HepG2 (cell line): ENCODE results near the gene TTC28. TPM values are rescaled to one million over a fixed set of nuclear protein-coding genes. Genes with fewer than 3 reads are reported as not detected.
A peak's percentile ranks its signal among the peaks of the same experiment; 100 is the strongest.

Source experiments
- CBFB ChIP-seq: sonication (generic); formaldehyde crosslinking; IDR thresholded peaks from 2 replicates; pipeline ENCODE4 v1.4.0; 2020; ENCODE audit warnings: missing genetic modification reagents
- DMAP1 ChIP-seq: IDR thresholded peaks from 2 replicates; pipeline ENCODE4 v1.6.1; 2016
- ELF3 ChIP-seq: IDR thresholded peaks from 2 replicates; pipeline ENCODE4 v1.6.1; 2016; ENCODE audit warnings: missing genetic modification reagents, missing compliant biosample characterization
- FOXA3 ChIP-seq: IDR thresholded peaks from 2 replicates; pipeline ENCODE4 v1.6.1; 2016; ENCODE audit warnings: missing genetic modification reagents, missing compliant biosample characterization
- FOXK1 ChIP-seq: sonication (generic); formaldehyde crosslinking; IDR thresholded peaks from 2 replicates; pipeline ENCODE4 v1.4.0; 2020; ENCODE audit warnings: low read depth, missing genetic modification reagents, borderline replicate concordance
- GFI1 ChIP-seq: sonication (generic); formaldehyde crosslinking; IDR thresholded peaks from 2 replicates; pipeline ENCODE4 v1.5.0; 2020; ENCODE audit warnings: missing genetic modification reagents, mild to moderate bottlenecking, borderline replicate concordance
- HOXA7 ChIP-seq: sonication (generic); formaldehyde crosslinking; IDR thresholded peaks from 2 replicates; pipeline ENCODE4 v1.8.1; 2022; ENCODE audit warnings: mild to moderate bottlenecking, missing genetic modification reagents, moderate library complexity
- MTA1 ChIP-seq: sonication (generic); formaldehyde crosslinking; IDR thresholded peaks from 2 replicates; pipeline ENCODE4 v1.4.0; 2020; ENCODE audit warnings: missing genetic modification reagents, mild to moderate bottlenecking, borderline replicate concordance
- MTF1 ChIP-seq: sonication (generic); formaldehyde crosslinking; IDR thresholded peaks from 2 replicates; pipeline ENCODE4 v1.5.0; 2020; ENCODE audit warnings: missing genetic modification reagents
- MYC ChIP-seq: sonication (generic); formaldehyde crosslinking; IDR thresholded peaks from 2 replicates; pipeline ENCODE4 v1.9.0; 2021; ENCODE audit warnings: missing genetic modification reagents, borderline replicate concordance
- RAD21 ChIP-seq: fragments of 450-650 bp; formaldehyde crosslinking; IDR thresholded peaks from 2 replicates; pipeline ENCODE4 v1.5.0; 2020; ENCODE audit warnings: mild to moderate bottlenecking
- RXRA ChIP-seq: sonication (generic); formaldehyde crosslinking; IDR thresholded peaks from 2 replicates; pipeline ENCODE4 v1.5.1; 2020; ENCODE audit warnings: missing genetic modification reagents
- THAP11 ChIP-seq: IDR thresholded peaks from 2 replicates; pipeline ENCODE4 v1.6.1; 2016; ENCODE audit warnings: missing biosample characterization, missing genetic modification reagents
- YEATS4 ChIP-seq: sonication (generic); formaldehyde crosslinking; IDR thresholded peaks from 2 replicates; pipeline ENCODE4 v1.4.0; 2020; ENCODE audit warnings: missing genetic modification reagents, borderline replicate concordance
- ZNF160 ChIP-seq: sonication (generic); formaldehyde crosslinking; IDR thresholded peaks from 2 replicates; pipeline ENCODE4 v1.8.0; 2022; ENCODE audit warnings: mild to moderate bottlenecking, inconsistent platforms, missing genetic modification reagents
- ZNF331 ChIP-seq: sonication (generic); formaldehyde crosslinking; IDR thresholded peaks from 2 replicates; pipeline ENCODE4 v1.4.0; 2020; ENCODE audit warnings: missing genetic modification reagents
- ZNF350 ChIP-seq: sonication (generic); formaldehyde crosslinking; IDR thresholded peaks from 2 replicates; pipeline ENCODE4 v1.4.0; 2020; ENCODE audit warnings: mild to moderate bottlenecking, low read depth, missing genetic modification reagents, borderline replicate concordance
- ZNF563 ChIP-seq: sonication (generic); formaldehyde crosslinking; IDR thresholded peaks from 2 replicates; pipeline ENCODE4 v1.8.0; 2022; ENCODE audit warnings: mild to moderate bottlenecking, moderate library complexity, missing genetic modification reagents
- ZNF570 ChIP-seq: sonication (generic); formaldehyde crosslinking; IDR thresholded peaks from 2 replicates; pipeline ENCODE4 v1.4.0; 2020; ENCODE audit warnings: mild to moderate bottlenecking, missing genetic modification reagents, borderline replicate concordance
- ZNF670 ChIP-seq: sonication (generic); formaldehyde crosslinking; IDR thresholded peaks from 2 replicates; pipeline ENCODE4 v1.8.0; 2022; ENCODE audit warnings: mild to moderate bottlenecking, missing genetic modification reagents, borderline replicate concordance
- ZNF687 ChIP-seq: sonication (generic); formaldehyde crosslinking; IDR thresholded peaks from 2 replicates; pipeline ENCODE4 v1.5.1; 2020; ENCODE audit warnings: mild to moderate bottlenecking, missing genetic modification reagents, moderate library complexity
- ZNF777 ChIP-seq: sonication (generic); formaldehyde crosslinking; IDR thresholded peaks from 2 replicates; pipeline ENCODE4 v1.4.0; 2020; ENCODE audit warnings: missing genetic modification reagents
- ZNF784 ChIP-seq: sonication (generic); formaldehyde crosslinking; IDR thresholded peaks from 2 replicates; pipeline ENCODE4 v1.5.1; 2020; ENCODE audit warnings: missing genetic modification reagents, mild to moderate bottlenecking, borderline replicate concordance
- ZNF839 ChIP-seq: sonication (generic); formaldehyde crosslinking; IDR thresholded peaks from 2 replicates; pipeline ENCODE4 v1.4.0; 2020; ENCODE audit warnings: missing genetic modification reagents, mild to moderate bottlenecking, borderline replicate concordance
- polyA plus RNA-seq, 8 experiments: library from polyadenylated mRNA; depleted of rRNA in 3 of 8; stranded (reverse) in 7 of 8; unstranded in 1 of 8; fragments of >200 nt; fragmentation: Illumina TruSeq in 4 of 8; extraction: Trizol in 4 of 8; gene quantifications; 2 replicates each; pipeline versions ENCODE4 v1.2.1 to v1.2.3, GENCODE V29; 2011 to 2016; ENCODE audit warnings: low read depth in 4 of 8, missing spikeins in 1 of 8, mixed read lengths in 1 of 8; ENCODE audit not compliant: insufficient read depth in 1 of 8
- total RNA-seq, 5 experiments: library from RNA; depleted of rRNA; stranded (reverse); fragments of >200 nt; fragmentation: Illumina TruSeq; extraction: Trizol; gene quantifications; 2 replicates each; pipeline ENCODE4 v1.2.3, GENCODE V29; 2016; ENCODE audit warnings: low read depth in 1 of 5

TTC28 gene
- total and polyA plus RNA-seq, 2 of the 13 experiments (the other 11 are each of a cell fraction or from before 2014, with no cell fraction given): 4.2 to 13.1 TPM

GRCh38 chr22:28679611-28680287 is at the start of gene TTC28 (continued):
- TF ChIP-seq ZNF687 (CRISPR knock-in tag) (peak; percentile 97), MTA1 (CRISPR knock-in tag) (peak; percentile 77; the same call in 1 of the 2 replicates), YEATS4 (CRISPR knock-in tag) (peak; percentile 73), ZNF563 (peak; percentile 95), GFI1 (CRISPR knock-in tag) (peak; percentile 22; the same call in 1 of the 2 replicates), ZNF570 (CRISPR knock-in tag) (peak; percentile 83; the same call in 1 of the 2 replicates), HOXA7 (CRISPR knock-in tag) (0 out of 2 replicates have a peak, but pooled peaks have one; percentile 53), THAP11 (CRISPR knock-in tag) (peak; percentile 74), MTF1 (CRISPR knock-in tag) (0 out of 2 replicates have a peak, but pooled peaks have one; percentile 32), ZNF839 (CRISPR knock-in tag) (0 out of 2 replicates have a peak, but pooled peaks have one; percentile 47), ELF3 (peak; percentile 35), ZNF784 (peak; percentile 59; the same call in 1 of the 2 replicates), FOXA3 (CRISPR knock-in tag) (0 out of 2 replicates have a peak, but pooled peaks have one; percentile 28), DMAP1 (CRISPR knock-in tag) (peak; percentile 72; the same call in 1 of the 2 replicates), FOXK1 (CRISPR knock-in tag) (0 out of 2 replicates have a peak, but pooled peaks have one; percentile 18), MYC (CRISPR knock-in tag) (peak; percentile 70), CBFB (peak; percentile 47; the same call in 1 of the 2 replicates), ZNF777 (CRISPR knock-in tag) (peak; percentile 75), ZNF350 (CRISPR knock-in tag) (0 out of 2 replicates have a peak, but pooled peaks have one; percentile 16), ZNF331 (CRISPR knock-in tag) (0 out of 2 replicates have a peak, but pooled peaks have one; percentile 36), RXRA (peak; percentile 35; the same call in 1 of the 2 replicates), RAD21 (CRISPR knock-in tag) (peak; percentile 24; the same call in 1 of the 2 replicates), ZNF670 (peak; percentile 35; the same call in 1 of the 2 replicates), ZNF160 (peak; percentile 36; the same call in 1 of the 2 replicates)
